ENCODE data around the gene NDOR1.

Gene NDOR1

GRCh38 chr9:137187386-137187785, 18.1 kb upstream of the NDOR1 start:
- Histone ChIP-seq H3K9me2 (ENCODE audit: low read depth, low read length) (no peaks in the 10 kb centered on the region), H3K9me3 (ENCODE audit: low read length) (no peaks in the 10 kb centered on the region), H4K20me1 (ENCODE audit: insufficient read depth, low read length) (no peaks in the 10 kb centered on the region), H3K36me3 (ENCODE audit: insufficient read depth, low read length) (peaks cover 32% of the 10 kb centered on the region), H3F3A (ENCODE audit: insufficient read depth, low read length) (no peaks in the 10 kb centered on the region), H2AFZ (ENCODE audit: low read length) (no peak overlapping the region), H3K4me2 (ENCODE audit: low read length) (peak overlapping the region; percentile 89), H3K27me3 (ENCODE audit: insufficient read depth, low read length) (no peaks in the 10 kb centered on the region), H3K4me1 (ENCODE audit: insufficient read depth, low read length, severe bottlenecking) (peaks cover 30% of the 10 kb centered on the region), H3K4me3 (ENCODE audit: low read depth, low read length, poor library complexity, severe bottlenecking) (peak overlapping the region; percentile 72), H3K79me2 (ENCODE audit: insufficient read depth, low read length) (peaks cover 4% of the 10 kb centered on the region), H3K9ac (ENCODE audit: low read length) (peak overlapping the region; percentile 69), H3K27ac (ENCODE audit: low read depth, low read length, poor library complexity, severe bottlenecking) (no peak overlapping the region)
- TF ChIP-seq CTCF (IDR thresholded peaks at IDR 0.05; ENCODE audit: low read length) = no peak
- TF ChIP-seq EZH2 (IDR thresholded peaks at IDR 0.05; ENCODE audit: borderline replicate concordance, low read length) = no peak

- Histone ChIP-seq H2AFZ (ENCODE audit: low read length) (no peak overlapping the region), H3K27me3 (ENCODE audit: insufficient read depth, low read length) (no peaks in the 10 kb centered on the region), H3K36me3 (ENCODE audit: insufficient read depth, low read length) (peaks cover 25% of the 10 kb centered on the region), H3F3A (ENCODE audit: insufficient read depth, low read length) (no peaks in the 10 kb centered on the region), H3K9me2 (ENCODE audit: low read depth, low read length) (no peaks in the 10 kb centered on the region), H3K4me1 (ENCODE audit: insufficient read depth, low read length, severe bottlenecking) (peaks cover 30% of the 10 kb centered on the region), H3K4me2 (ENCODE audit: low read length) (peak overlapping the region; percentile 89), H3K27ac (ENCODE audit: low read depth, low read length, poor library complexity, severe bottlenecking) (no peak overlapping the region), H3K79me2 (ENCODE audit: insufficient read depth, low read length) (peaks cover 4% of the 10 kb centered on the region), H4K20me1 (ENCODE audit: insufficient read depth, low read length) (no peaks in the 10 kb centered on the region), H3K4me3 (ENCODE audit: low read depth, low read length, poor library complexity, severe bottlenecking) (peak overlapping the region; percentile 72), H3K9me3 (ENCODE audit: low read length) (no peaks in the 10 kb centered on the region), H3K9ac (ENCODE audit: low read length) (peak overlapping the region; percentile 69)
- TF ChIP-seq EZH2 (IDR thresholded peaks at IDR 0.05; ENCODE audit: borderline replicate concordance, low read length) = no peak
These were observed 17.4 kb upstream of the NDOR1 start for GRCh38 chr9:137188086-137188489.

GRCh38 chr9:137188490-137189296, 16.8 kb upstream of the NDOR1 start, which contains the start of the genes ANAPC2 and SSNA1:
TSS of gene ANAPC2 (minus strand) at chr9:137188560. CDS start at chr9:137188532, 28 bp downstream.
TSS of gene SSNA1 (plus strand) at chr9:137188676. CDS start at chr9:137188727, 51 bp downstream.
- H3K9me2 ChIP-seq (ENCODE audit: low read depth, low read length) = no peaks in the 10 kb centered on the region
- no peaks in the 10 kb centered on the region for H3K27me3 ChIP-seq (ENCODE audit: insufficient read depth, low read length)
- H3K36me3 ChIP-seq (ENCODE audit: insufficient read depth, low read length) = peaks cover 19% of the 10 kb centered on the region
- peaks cover 4% of the 10 kb centered on the region for H3K79me2 ChIP-seq (ENCODE audit: insufficient read depth, low read length)
- peaks cover 30% of the 10 kb centered on the region for H3K4me1 ChIP-seq (ENCODE audit: insufficient read depth, low read length, severe bottlenecking)
- H3K9ac ChIP-seq (ENCODE audit: low read length) = peak within 1 kb of the TSS; percentile 69
- peak within 1 kb of the TSS; percentile 72 for H3K4me3 ChIP-seq (ENCODE audit: low read depth, low read length, poor library complexity, severe bottlenecking)
- no peaks in the 10 kb centered on the region for H3K9me3 ChIP-seq (ENCODE audit: low read length)
- peak within 1 kb of the TSS; percentile 89 for H3K4me2 ChIP-seq (ENCODE audit: low read length)
- H3F3A ChIP-seq (ENCODE audit: insufficient read depth, low read length) = no peaks in the 10 kb centered on the region
- peak within 1 kb of the TSS; percentile 55 for H3K27ac ChIP-seq (ENCODE audit: low read depth, low read length, poor library complexity, severe bottlenecking)
- H2AFZ ChIP-seq (ENCODE audit: low read length) = no peak within 1 kb of the TSS
- TF ChIP-seq CTCF (IDR thresholded peaks at IDR 0.05; ENCODE audit: low read length) (peak; percentile 57), EZH2 (IDR thresholded peaks at IDR 0.05; ENCODE audit: borderline replicate concordance, low read length) (no peak)
- H4K20me1 ChIP-seq (ENCODE audit: insufficient read depth, low read length) = no peaks in the 10 kb centered on the region

Data from OCI-LY1 (cell line).